Measurements from ENCODE around the gene PPP1R12C.

- TF ChIP-seq CTCF (IDR thresholded peaks at IDR 0.05) (peak in 1 of 5 experiments; percentile 3), POLR2A (IDR thresholded peaks at IDR 0.05) (no peak)
Measured at GRCh38 chr19:55132453-55133129, 15.2 kb upstream of the PPP1R12C start.

All from transverse colon (tissue), 3 donors.